GM04503 (cell line): ENCODE measurements around the gene KLHL10.

Source experiments
- DNase-seq: peaks from one replicate; pipeline ENCODE4 v3.0.0-alpha.2; 2012; ENCODE audit warnings: low read depth

The KLHL10 gene

DNA sequence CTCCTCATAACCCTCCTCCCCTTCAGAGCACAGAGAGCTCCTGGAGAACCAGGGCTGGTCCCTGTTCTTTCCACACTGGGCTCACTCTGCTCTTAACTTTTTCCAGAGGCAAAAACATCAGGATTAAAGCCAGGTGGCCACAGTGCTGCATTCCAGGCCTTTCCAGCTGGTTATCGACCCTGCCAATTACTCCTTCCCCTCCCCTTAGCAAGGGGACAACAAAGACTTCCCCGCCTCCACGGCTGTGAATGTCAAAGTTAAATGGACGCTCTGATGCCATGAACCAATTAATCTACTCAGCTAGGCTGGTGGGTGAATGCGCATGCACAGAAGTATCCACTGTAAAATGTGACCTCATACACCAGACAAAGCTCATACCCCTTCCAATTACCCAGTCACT, 58.0 kb downstream of the KLHL10 start:
- DNase-seq = no peak

DNA sequence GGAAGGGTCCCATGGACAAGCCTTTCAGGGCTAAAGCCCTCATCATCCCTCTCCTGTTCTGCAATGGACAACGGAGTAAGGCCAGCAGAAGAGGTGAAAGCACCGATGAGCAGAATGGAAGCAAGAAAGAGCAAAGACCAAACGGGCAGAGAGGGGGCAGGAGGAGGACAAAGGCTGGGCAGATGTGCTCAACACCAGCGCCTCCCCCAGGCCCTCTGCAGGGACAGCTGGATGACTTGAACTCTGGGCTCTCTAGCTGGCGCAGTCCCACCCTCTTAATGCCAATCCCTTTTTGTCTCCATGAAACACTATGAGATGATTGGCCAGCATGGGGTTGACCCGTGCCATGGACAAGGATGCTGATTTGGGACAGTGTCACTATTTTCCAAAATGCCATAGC, 59.1 kb downstream of the KLHL10 start:
- no peak for DNase-seq
